Measurements from ENCODE around the gene BANF2. TPM values are rescaled to one million over a fixed set of nuclear protein-coding genes. Genes with fewer than 3 reads are reported as not detected.

BANF2 gene
- total and polyA plus RNA-seq, 2 of the 13 experiments (the other 11 are each of a cell fraction or from before 2014, with no cell fraction given): 0.35 TPM; not detected in 1

DNA sequence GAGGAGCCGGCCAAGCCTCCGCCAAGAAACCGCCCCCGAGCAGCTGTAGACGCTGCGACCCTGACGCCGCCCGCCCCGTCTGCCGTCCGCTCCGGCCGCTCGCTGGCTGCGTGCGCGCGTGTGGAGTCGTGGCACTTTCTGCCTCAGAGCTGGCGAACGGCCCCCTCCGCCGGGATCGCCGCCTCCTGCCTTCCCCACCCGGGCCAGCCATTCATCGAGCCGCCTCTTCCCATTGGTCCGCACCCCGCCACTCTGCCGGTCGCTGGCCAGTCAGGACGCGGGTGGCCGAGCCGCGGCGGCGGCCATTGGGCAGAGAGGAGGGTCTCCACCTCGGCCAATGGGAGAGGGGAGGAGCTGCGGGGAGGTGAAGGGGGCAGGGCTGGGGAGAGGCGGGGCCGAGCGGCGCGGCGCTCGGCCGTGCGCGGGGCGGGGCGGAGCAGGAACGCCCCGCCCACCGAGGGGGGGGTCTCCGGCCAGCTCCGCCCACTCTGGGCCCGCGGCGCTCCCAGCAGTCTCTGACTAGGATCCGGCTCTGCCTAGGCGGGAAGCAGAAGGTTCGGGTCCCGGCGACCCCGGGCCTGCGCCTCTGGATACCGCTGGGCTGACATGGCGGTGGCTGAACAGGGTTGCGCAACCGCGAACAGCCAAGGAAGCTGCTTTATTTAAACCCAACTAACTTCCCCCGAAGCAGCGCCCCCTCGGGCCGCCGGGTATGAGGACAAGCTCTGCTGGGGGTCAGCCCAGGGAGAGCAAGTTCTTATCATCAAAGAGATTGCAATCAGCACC, 17.5 kb upstream of the BANF2 start, which contains the start of gene RRBP1 (continued):
- TF ChIP-seq PAWR (CRISPR knock-in tag; IDR thresholded peaks at IDR 0.05; ENCODE audit: borderline replicate concordance) (no peak), MLLT10 (CRISPR knock-in tag; IDR thresholded peaks at IDR 0.05) (no peak), ZNF446 (CRISPR knock-in tag; IDR thresholded peaks at IDR 0.05) (peak; percentile 96), TOE1 (CRISPR knock-in tag; IDR thresholded peaks at IDR 0.05) (no peak; the same call in none of the 2 replicates), ZNF598 (CRISPR knock-in tag; IDR thresholded peaks at IDR 0.05; ENCODE audit: borderline replicate concordance) (peak; percentile 57; the same call in 1 of the 2 replicates), PTBP1 (IDR thresholded peaks at IDR 0.05; ENCODE audit: low read depth, low read length, poor library complexity, severe bottlenecking) (peak; percentile 98), KDM1A (CRISPR knock-in tag; IDR thresholded peaks at IDR 0.05) (peak; percentile 91), ATF1 (CRISPR knock-in tag; IDR thresholded peaks at IDR 0.05) (no peak; the same call in 1 of the 2 replicates), BHLHE40 (IDR thresholded peaks at IDR 0.05; ENCODE audit: low read length) (0 out of 2 replicates have a peak, but pooled peaks have one; percentile 20), NCOA5 (CRISPR knock-in tag; IDR thresholded peaks at IDR 0.05) (no peak), ZNF562 (CRISPR knock-in tag; IDR thresholded peaks at IDR 0.05; ENCODE audit: borderline replicate concordance) (no peak), NFYC (CRISPR knock-in tag; IDR thresholded peaks at IDR 0.05) (peak; percentile 96), JDP2 (CRISPR knock-in tag; IDR thresholded peaks at IDR 0.05; ENCODE audit: borderline replicate concordance) (no peak; the same call in 1 of the 2 replicates), XBP1 (CRISPR knock-in tag; IDR thresholded peaks at IDR 0.05) (0 out of 2 replicates have a peak, but pooled peaks have one; percentile 56), KDM4B (CRISPR knock-in tag; IDR thresholded peaks at IDR 0.05) (peak; percentile 91), ZBTB7B (CRISPR knock-in tag; IDR thresholded peaks at IDR 0.05) (peak; percentile 95), GATA4 (IDR thresholded peaks at IDR 0.05; ENCODE audit: borderline replicate concordance, low read depth) (peak; percentile 86), ZNF781 (CRISPR knock-in tag; IDR thresholded peaks at IDR 0.05; ENCODE audit: borderline replicate concordance, not compliant biosample characterization) (no peak), GPN1 (CRISPR knock-in tag; IDR thresholded peaks at IDR 0.05; ENCODE audit: borderline replicate concordance) (peak; percentile 94), ATF7 (IDR thresholded peaks at IDR 0.05) (no peak), ATF7 (CRISPR knock-in tag; IDR thresholded peaks at IDR 0.05) (no peak)
- TF ChIP-seq, protein P1, sequence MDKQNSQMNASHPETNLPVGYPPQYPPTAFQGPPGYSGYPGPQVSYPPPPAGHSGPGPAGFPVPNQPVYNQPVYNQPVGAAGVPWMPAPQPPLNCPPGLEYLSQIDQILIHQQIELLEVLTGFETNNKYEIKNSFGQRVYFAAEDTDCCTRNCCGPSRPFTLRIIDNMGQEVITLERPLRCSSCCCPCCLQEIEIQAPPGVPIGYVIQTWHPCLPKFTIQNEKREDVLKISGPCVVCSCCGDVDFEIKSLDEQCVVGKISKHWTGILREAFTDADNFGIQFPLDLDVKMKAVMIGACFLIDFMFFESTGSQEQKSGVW (CRISPR knock-in tag; IDR thresholded peaks at IDR 0.05; ENCODE audit: borderline replicate concordance): no peak
- TF ChIP-seq, protein P2, sequence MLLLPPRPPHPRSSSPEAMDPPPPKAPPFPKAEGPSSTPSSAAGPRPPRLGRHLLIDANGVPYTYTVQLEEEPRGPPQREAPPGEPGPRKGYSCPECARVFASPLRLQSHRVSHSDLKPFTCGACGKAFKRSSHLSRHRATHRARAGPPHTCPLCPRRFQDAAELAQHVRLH (CRISPR knock-in tag; IDR thresholded peaks at IDR 0.05; ENCODE audit: borderline replicate concordance, low read depth): peak; percentile 85
- TF ChIP-seq, protein P3, sequence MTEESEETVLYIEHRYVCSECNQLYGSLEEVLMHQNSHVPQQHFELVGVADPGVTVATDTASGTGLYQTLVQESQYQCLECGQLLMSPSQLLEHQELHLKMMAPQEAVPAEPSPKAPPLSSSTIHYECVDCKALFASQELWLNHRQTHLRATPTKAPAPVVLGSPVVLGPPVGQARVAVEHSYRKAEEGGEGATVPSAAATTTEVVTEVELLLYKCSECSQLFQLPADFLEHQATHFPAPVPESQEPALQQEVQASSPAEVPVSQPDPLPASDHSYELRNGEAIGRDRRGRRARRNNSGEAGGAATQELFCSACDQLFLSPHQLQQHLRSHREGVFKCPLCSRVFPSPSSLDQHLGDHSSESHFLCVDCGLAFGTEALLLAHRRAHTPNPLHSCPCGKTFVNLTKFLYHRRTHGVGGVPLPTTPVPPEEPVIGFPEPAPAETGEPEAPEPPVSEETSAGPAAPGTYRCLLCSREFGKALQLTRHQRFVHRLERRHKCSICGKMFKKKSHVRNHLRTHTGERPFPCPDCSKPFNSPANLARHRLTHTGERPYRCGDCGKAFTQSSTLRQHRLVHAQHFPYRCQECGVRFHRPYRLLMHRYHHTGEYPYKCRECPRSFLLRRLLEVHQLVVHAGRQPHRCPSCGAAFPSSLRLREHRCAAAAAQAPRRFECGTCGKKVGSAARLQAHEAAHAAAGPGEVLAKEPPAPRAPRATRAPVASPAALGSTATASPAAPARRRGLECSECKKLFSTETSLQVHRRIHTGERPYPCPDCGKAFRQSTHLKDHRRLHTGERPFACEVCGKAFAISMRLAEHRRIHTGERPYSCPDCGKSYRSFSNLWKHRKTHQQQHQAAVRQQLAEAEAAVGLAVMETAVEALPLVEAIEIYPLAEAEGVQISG (CRISPR knock-in tag; IDR thresholded peaks at IDR 0.05): peak; percentile 96
- TF ChIP-seq, protein P4, sequence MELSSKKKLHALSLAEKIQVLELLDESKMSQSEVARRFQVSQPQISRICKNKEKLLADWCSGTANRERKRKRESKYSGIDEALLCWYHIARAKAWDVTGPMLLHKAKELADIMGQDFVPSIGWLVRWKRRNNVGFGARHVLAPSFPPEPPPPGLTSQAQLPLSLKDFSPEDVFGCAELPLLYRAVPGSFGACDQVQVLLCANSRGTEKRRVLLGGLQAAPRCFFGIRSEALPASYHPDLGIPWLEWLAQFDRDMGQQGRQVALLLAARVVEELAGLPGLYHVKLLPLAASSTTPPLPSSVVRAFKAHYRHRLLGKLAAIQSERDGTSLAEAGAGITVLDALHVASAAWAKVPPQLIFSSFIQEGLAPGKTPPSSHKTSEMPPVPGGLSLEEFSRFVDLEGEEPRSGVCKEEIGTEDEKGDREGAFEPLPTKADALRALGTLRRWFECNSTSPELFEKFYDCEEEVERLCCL (CRISPR knock-in tag; IDR thresholded peaks at IDR 0.05; ENCODE audit: borderline replicate concordance): peak; percentile 43; the same call in 1 of the 2 replicates

All from HepG2 (cell line).